HTERT RPE-1 (cell line): ENCODE results near the gene SYNDIG1.

Experiments
- in situ Hi-C: fragments of 300-500 bp; cut with MboI; formaldehyde crosslinking; loops from 4 replicates; pipeline ENCODE4 v1.14.3; 2020; ENCODE audit warnings: low sequenced_read_pairs

SYNDIG1 gene

DNA sequence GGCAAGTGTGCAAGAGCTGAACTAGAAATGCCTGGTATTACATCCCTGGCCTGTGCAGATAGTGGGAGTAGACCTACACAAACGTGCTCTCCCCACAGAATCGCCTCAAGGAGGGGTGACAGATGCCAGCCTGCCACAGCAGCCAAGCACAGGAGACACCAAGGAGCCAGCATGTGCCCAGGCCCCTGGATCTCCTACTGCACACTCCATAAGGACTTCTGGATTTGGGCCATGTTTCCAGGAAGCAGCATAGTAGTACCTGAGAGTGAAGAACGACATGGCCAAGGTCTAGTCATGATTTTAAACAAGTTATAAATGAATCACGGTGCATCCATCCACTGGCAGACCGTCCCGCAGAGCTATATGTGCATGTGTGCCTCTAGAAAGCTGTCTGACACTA, 232.2 kb downstream of the SYNDIG1 start:
- in situ Hi-C loops: no loop called here

- in situ Hi-C loops: no loop called here
Measured at GRCh38 chr20:24702501-24703283, 233.3 kb downstream of the SYNDIG1 start.

DNA sequence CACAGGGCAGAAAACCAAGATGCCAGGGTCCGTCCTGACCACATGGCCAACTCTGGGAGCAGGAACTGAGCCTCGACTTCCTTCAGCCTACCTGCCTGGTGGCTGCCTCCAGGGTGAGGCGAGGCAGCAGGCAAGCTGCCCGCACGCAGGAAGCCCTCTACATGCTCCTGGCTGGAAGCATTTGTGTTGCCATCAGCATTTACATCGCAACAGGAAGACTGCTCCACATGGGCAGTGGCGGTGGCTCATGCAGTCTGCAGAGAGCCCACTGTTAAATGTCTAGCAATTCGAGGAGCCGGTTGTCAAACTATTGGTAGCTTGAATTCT, 233.8 kb downstream of the SYNDIG1 start:
- in situ Hi-C loops: no loop called here

DNA sequence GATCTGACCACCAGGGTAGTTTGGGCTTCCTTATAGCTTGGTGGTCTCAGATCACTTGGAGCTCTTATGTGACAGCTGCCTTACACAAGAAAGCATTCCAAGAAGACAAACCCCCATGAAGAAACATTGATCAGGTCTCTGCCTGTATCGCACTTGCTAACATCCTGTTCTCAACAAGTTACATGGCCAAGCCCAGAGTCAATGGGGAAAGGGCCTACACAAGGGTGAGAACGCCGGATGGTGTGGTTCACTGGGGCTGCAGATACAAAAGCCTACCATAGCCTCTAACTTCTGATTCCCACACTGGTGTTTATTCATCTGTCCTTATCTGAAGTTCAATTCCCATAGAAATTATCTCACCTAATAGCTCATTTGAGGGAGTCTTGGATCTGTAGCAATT, 235.5 kb downstream of the SYNDIG1 start:
- in situ Hi-C loops: no loop called here

DNA sequence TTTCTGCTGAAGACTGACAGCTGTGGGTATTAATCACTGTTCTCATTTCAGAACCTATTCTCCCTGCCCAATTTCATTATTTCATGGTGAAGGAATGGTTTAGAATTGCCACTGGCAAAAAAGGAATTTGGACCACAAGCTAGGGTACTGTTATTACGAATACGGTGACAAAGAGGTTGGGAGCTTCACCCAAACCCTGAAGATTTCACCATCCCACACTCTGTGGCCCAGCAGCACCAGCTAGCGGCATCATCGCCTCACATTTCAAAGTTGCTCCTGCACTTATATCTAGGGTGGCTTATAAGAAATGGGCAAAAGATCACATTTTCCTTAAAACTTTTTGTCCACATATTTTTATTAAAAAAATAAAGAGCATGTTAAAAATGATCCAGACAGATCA, 236.1 kb downstream of the SYNDIG1 start:
- in situ Hi-C loops: no loop called here

GRCh38 chr20:24708411-24709295, 239.2 kb downstream of the SYNDIG1 start:
- in situ Hi-C loops: no loop called here
